IPS-20b (cell line): ENCODE results near the gene CPLX3.

Source experiments
- H3K27ac ChIP-seq: one replicate; pipeline ENCODE4 v1.5.1; 2013; ENCODE audit warnings: low read length
- H3K27me3 ChIP-seq: 2 replicates; pipeline ENCODE4 v1.6.1; 2013; ENCODE audit warnings: mild to moderate bottlenecking, low read length, inconsistent platforms; ENCODE audit not compliant: insufficient read depth
- H3K36me3 ChIP-seq: 2 replicates; pipeline ENCODE4 v1.6.1; 2013; ENCODE audit warnings: low read depth, mild to moderate bottlenecking, inconsistent platforms, low read length, moderate library complexity; ENCODE audit not compliant: insufficient read depth
- H3K4me1 ChIP-seq: 2 replicates; pipeline ENCODE4 v1.6.1; 2013; ENCODE audit warnings: mild to moderate bottlenecking, control low read depth, inconsistent platforms, low read length, moderate library complexity; ENCODE audit not compliant: insufficient read depth
- H3K4me3 ChIP-seq: 2 replicates; pipeline ENCODE4 v1.5.1; 2013; ENCODE audit warnings: mild to moderate bottlenecking, low read length, inconsistent platforms
- H3K9ac ChIP-seq: 2 replicates; pipeline ENCODE4 v1.6.1; 2013; ENCODE audit warnings: low read depth, mild to moderate bottlenecking, inconsistent platforms, low read length, moderate library complexity
- H3K9me3 ChIP-seq: 2 replicates; pipeline ENCODE4 v1.6.1; 2013; ENCODE audit warnings: mild to moderate bottlenecking, low read depth, low read length, inconsistent platforms; ENCODE audit not compliant: insufficient read depth

The CPLX3 gene

GRCh38 chr15:74799856-74800558 lies 26.4 kb upstream of the CPLX3 start:
- Histone ChIP-seq H3K9ac (no peak overlapping the region), H3K9me3 (no peaks in the 10 kb centered on the region), H3K27me3 (no peaks in the 10 kb centered on the region), H3K4me3 (no peak overlapping the region), H3K36me3 (peaks cover 34% of the 10 kb centered on the region), H3K4me1 (no peaks in the 10 kb centered on the region), H3K27ac (no peak overlapping the region)

GRCh38 chr15:74800559-74801094 lies 25.8 kb upstream of the CPLX3 start:
- Histone ChIP-seq H3K27me3 (no peaks in the 10 kb centered on the region), H3K9me3 (no peaks in the 10 kb centered on the region), H3K27ac (no peak overlapping the region), H3K4me1 (no peaks in the 10 kb centered on the region), H3K9ac (no peak overlapping the region), H3K4me3 (no peak overlapping the region), H3K36me3 (peaks cover 34% of the 10 kb centered on the region)

GRCh38 chr15:74801311-74801997 lies 25.0 kb upstream of the CPLX3 start:
- Histone ChIP-seq H3K36me3 (peaks cover 34% of the 10 kb centered on the region), H3K9me3 (no peaks in the 10 kb centered on the region), H3K4me3 (no peak overlapping the region), H3K9ac (no peak overlapping the region), H3K27me3 (no peaks in the 10 kb centered on the region), H3K27ac (no peak overlapping the region), H3K4me1 (no peaks in the 10 kb centered on the region)

- H3K9me3 ChIP-seq: no peaks in the 10 kb centered on the region
- H3K27me3 ChIP-seq: no peaks in the 10 kb centered on the region
- peaks cover 34% of the 10 kb centered on the region for H3K36me3 ChIP-seq
- H3K27ac ChIP-seq: no peak overlapping the region
- H3K9ac ChIP-seq: no peak overlapping the region
- no peaks in the 10 kb centered on the region for H3K4me1 ChIP-seq
- no peak overlapping the region for H3K4me3 ChIP-seq
Observed at GRCh38 chr15:74802290-74802689, 24.1 kb upstream of the CPLX3 start.

DNA sequence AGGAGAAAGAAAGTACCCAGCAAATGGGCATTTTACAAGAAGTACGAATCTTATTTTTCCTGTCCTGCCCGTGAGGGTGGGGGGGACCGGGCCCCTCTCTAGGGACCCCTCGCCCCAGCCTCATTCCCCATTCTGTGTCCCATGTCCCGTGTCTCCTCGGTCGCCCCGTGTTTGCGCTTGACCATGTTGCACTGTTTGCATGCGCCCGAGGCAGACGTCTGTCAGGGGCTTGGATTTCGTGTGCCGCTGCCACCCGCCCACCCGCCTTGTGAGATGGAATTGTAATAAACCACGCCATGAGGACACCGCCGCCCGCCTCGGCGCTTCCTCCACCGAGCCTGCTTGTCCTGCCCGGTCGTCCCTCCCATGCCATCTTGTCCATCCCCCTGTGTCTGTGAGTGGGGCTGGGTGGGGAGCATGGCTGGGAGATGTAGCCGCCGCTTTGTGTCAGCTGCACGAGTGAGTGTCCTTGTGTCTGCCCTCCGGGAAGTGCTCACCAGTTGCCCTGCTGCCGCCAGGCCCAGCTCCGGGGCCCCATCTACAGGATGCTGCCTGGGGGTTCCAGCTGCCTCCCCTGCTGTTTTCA lies 23.5 kb upstream of the CPLX3 start:
- H3K27ac ChIP-seq: no peak overlapping the region
- peaks cover 34% of the 10 kb centered on the region for H3K36me3 ChIP-seq
- H3K27me3 ChIP-seq: no peaks in the 10 kb centered on the region
- H3K9ac ChIP-seq: no peak overlapping the region
- H3K4me3 ChIP-seq: no peak overlapping the region
- H3K4me1 ChIP-seq: no peaks in the 10 kb centered on the region
- H3K9me3 ChIP-seq: no peaks in the 10 kb centered on the region

DNA sequence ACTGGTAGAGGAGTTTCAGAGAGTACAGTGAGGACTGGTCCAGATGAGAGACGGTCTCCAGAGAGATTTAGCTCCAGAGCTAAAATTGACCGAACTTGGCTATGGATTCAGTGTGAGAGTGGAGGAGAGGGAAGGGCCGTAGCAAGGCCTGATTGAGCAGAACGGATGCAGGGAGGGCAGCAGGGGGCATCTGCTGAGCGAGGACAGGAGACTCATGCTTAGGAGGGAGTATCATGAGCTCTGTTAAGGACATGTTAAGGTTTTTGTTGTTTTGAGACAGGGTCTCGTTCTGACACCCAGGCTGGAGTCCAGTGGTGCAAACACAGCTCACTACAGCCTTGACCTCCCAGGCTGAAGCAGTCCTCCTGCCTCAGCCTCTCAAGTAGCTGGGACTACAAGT lies 21.5 kb upstream of the CPLX3 start:
- H3K4me1 ChIP-seq: peaks cover 2% of the 10 kb centered on the region; the same call in 1 of the 2 replicates
- H3K27ac ChIP-seq: no peak overlapping the region
- H3K4me3 ChIP-seq: no peak overlapping the region
- no peak overlapping the region for H3K9ac ChIP-seq
- peaks cover 30% of the 10 kb centered on the region for H3K36me3 ChIP-seq
- no peaks in the 10 kb centered on the region for H3K27me3 ChIP-seq
- no peaks in the 10 kb centered on the region for H3K9me3 ChIP-seq

- no peak overlapping the region for H3K9ac ChIP-seq
- no peaks in the 10 kb centered on the region for H3K9me3 ChIP-seq
- H3K4me1 ChIP-seq: peaks cover 2% of the 10 kb centered on the region; the same call in 1 of the 2 replicates
- H3K27ac ChIP-seq: no peak overlapping the region
- no peaks in the 10 kb centered on the region for H3K27me3 ChIP-seq
- H3K36me3 ChIP-seq: peaks cover 14% of the 10 kb centered on the region
- no peak overlapping the region for H3K4me3 ChIP-seq
Observed at GRCh38 chr15:74807282-74807681, 19.1 kb upstream of the CPLX3 start.

GRCh38 chr15:74808078-74808839 lies 18.2 kb upstream of the CPLX3 start:
- H3K36me3 ChIP-seq: peaks cover 12% of the 10 kb centered on the region
- no peak overlapping the region for H3K4me3 ChIP-seq
- no peaks in the 10 kb centered on the region for H3K27me3 ChIP-seq
- no peak overlapping the region for H3K9ac ChIP-seq
- H3K9me3 ChIP-seq: no peaks in the 10 kb centered on the region
- peaks cover 2% of the 10 kb centered on the region; the same call in 1 of the 2 replicates for H3K4me1 ChIP-seq
- H3K27ac ChIP-seq: no peak overlapping the region

- Histone ChIP-seq H3K4me1 (peaks cover 2% of the 10 kb centered on the region; the same call in 1 of the 2 replicates), H3K27me3 (no peaks in the 10 kb centered on the region), H3K9me3 (no peaks in the 10 kb centered on the region)
Observed at GRCh38 chr15:74808840-74809229, 17.6 kb upstream of the CPLX3 start.

GRCh38 chr15:74809242-74809641 lies 17.2 kb upstream of the CPLX3 start:
- peaks cover 2% of the 10 kb centered on the region; the same call in 1 of the 2 replicates for H3K4me1 ChIP-seq
- H3K36me3 ChIP-seq: peaks cover 2% of the 10 kb centered on the region; the same call in 1 of the 2 replicates
- no peak overlapping the region for H3K27ac ChIP-seq
- H3K27me3 ChIP-seq: no peaks in the 10 kb centered on the region
- no peaks in the 10 kb centered on the region for H3K9me3 ChIP-seq
- H3K9ac ChIP-seq: no peak overlapping the region
- no peak overlapping the region for H3K4me3 ChIP-seq

More at GRCh38 chr15:74808840-74809229, 17.6 kb upstream of the CPLX3 start:
- Histone ChIP-seq H3K36me3 (peaks cover 6% of the 10 kb centered on the region), H3K9ac (no peak overlapping the region), H3K27ac (no peak overlapping the region), H3K4me3 (no peak overlapping the region)

GRCh38 chr15:74809956-74810355 lies 16.5 kb upstream of the CPLX3 start:
- Histone ChIP-seq H3K9me3 (no peaks in the 10 kb centered on the region), H3K9ac (no peak overlapping the region), H3K36me3 (no peaks in the 10 kb centered on the region), H3K27ac (no peak overlapping the region), H3K4me3 (no peak overlapping the region), H3K27me3 (no peaks in the 10 kb centered on the region), H3K4me1 (peaks cover 2% of the 10 kb centered on the region; the same call in 1 of the 2 replicates)
